HepG2 (cell line): ENCODE measurements around the gene LIPN.

Source experiments
- FOXP4 ChIP-seq: sonication (generic); formaldehyde crosslinking; IDR thresholded peaks from 2 replicates; pipeline ENCODE4 v1.4.0; 2020; ENCODE audit warnings: missing genetic modification reagents
- ZNF274 ChIP-seq: sonication (generic); formaldehyde crosslinking; IDR thresholded peaks from 2 replicates; pipeline ENCODE4 v1.5.1; 2020; ENCODE audit warnings: mild to moderate bottlenecking, missing genetic modification reagents
- ZNF335 ChIP-seq: sonication (generic); formaldehyde crosslinking; IDR thresholded peaks from 2 replicates; pipeline ENCODE4 v1.4.0; 2020; ENCODE audit warnings: missing genetic modification reagents
- ZSCAN30 ChIP-seq: sonication (generic); formaldehyde crosslinking; IDR thresholded peaks from 2 replicates; pipeline ENCODE4 v1.5.0; 2020; ENCODE audit warnings: mild to moderate bottlenecking, missing genetic modification reagents

GRCh38 chr10:88813200-88813599 lies 53.4 kb downstream of the LIPN start:
- TF ChIP-seq FOXP4 (CRISPR knock-in tag) (no peak), ZNF335 (no peak), ZNF274 (CRISPR knock-in tag) (no peak), ZSCAN30 (no peak)
